Measurements from ENCODE around the gene MDP1. TPM values are rescaled to one million over a fixed set of nuclear protein-coding genes. Genes with fewer than 3 reads are reported as not detected.
"Not testable (repeated sequence)": the region's sequence is repeated elsewhere in the genome, so short reads cannot be mapped to it uniquely, and the experiment has no call there.

Gene MDP1
- total RNA-seq, 1 experiment from 2014 or later: 8.9 TPM

GRCh38 chr14:24219521-24219920 is 3.7 kb upstream of the MDP1 start:
- POLR2A ChIA-PET: no interaction called here
- no peak overlapping the region for H3K4me3 ChIP-seq (ENCODE audit: low read depth in 2 of 2, low read length in 2 of 2)
- H3K9me3 ChIP-seq (ENCODE audit: control insufficient read depth, insufficient read depth, low read depth, low read length): no peaks in the 10 kb centered on the region
- TF ChIP-seq REST (IDR thresholded peaks at IDR 0.05; ENCODE audit: insufficient read depth in 1 of 2, low read depth in 2 of 2, low read length in 1 of 2) (no peak), TCF7L2 (IDR thresholded peaks at IDR 0.05; ENCODE audit: low read depth, low read length) (no peak), CTCF (IDR thresholded peaks at IDR 0.05) (no peak), POLR2AphosphoS5 (IDR thresholded peaks at IDR 0.05; ENCODE audit: low read depth, low read length) (no peak), SIN3A (IDR thresholded peaks at IDR 0.05; ENCODE audit: borderline replicate concordance, insufficient read depth, low read depth, low read length) (no peak)
- ATAC-seq (no peak), DNase-seq (ENCODE audit: low read depth, low spot score) (no peak)
- peaks cover 5% of the 10 kb centered on the region for H3K36me3 ChIP-seq (ENCODE audit: control insufficient read depth, insufficient read depth, low read length)
- H3K27ac ChIP-seq (ENCODE audit: low read length): no peak overlapping the region
- CTCF ChIA-PET: interaction anchor here (0.7 kb wide), 2 partner anchors 182 to 212 kb away, joined by 11 to 13 read pairs; no protein-coding TSS in a partner anchor
- in situ Hi-C loops (cut with HindIII; ENCODE audit: low pct_unique_long_range_greater_than_20kb, low sequenced_read_pairs) (no loop called here), intact Hi-C loops (cut with micrococcal nuclease; ENCODE audit: unreplicated experiment) (no loop called here)
- no peaks in the 10 kb centered on the region for H3K27me3 ChIP-seq (ENCODE audit: control insufficient read depth, insufficient read depth, low read length)
- H3K4me1 ChIP-seq (ENCODE audit: control insufficient read depth, insufficient read depth, low read length): no peaks in the 10 kb centered on the region; the same call in none of the 2 replicates
- no TSS peak for BruUV-seq (replicated peaks)

- DNase-seq (ENCODE audit: low read depth, low spot score) (no peak), ATAC-seq (no peak)
- intact Hi-C loops (cut with micrococcal nuclease; ENCODE audit: unreplicated experiment) (no loop called here), in situ Hi-C loops (cut with HindIII; ENCODE audit: low pct_unique_long_range_greater_than_20kb, low sequenced_read_pairs) (no loop called here)
- TF ChIP-seq REST (IDR thresholded peaks at IDR 0.05; ENCODE audit: insufficient read depth in 1 of 2, low read depth in 2 of 2, low read length in 1 of 2) (no peak), SIN3A (IDR thresholded peaks at IDR 0.05; ENCODE audit: borderline replicate concordance, insufficient read depth, low read depth, low read length) (no peak), CTCF (IDR thresholded peaks at IDR 0.05) (no peak)
- Histone ChIP-seq H3K4me1 (ENCODE audit: control insufficient read depth, insufficient read depth, low read length) (peaks cover 3% of the 10 kb centered on the region), H3K9me3 (ENCODE audit: control insufficient read depth, insufficient read depth, low read depth, low read length) (no peaks in the 10 kb centered on the region), H3K4me3 (ENCODE audit: low read depth in 2 of 2, low read length in 2 of 2) (no peak overlapping the region), H3K27ac (ENCODE audit: low read length) (no peak overlapping the region), H3K27me3 (ENCODE audit: control insufficient read depth, insufficient read depth, low read length) (no peaks in the 10 kb centered on the region), H3K36me3 (ENCODE audit: control insufficient read depth, insufficient read depth, low read length) (peaks cover 5% of the 10 kb centered on the region)
- no TSS peak for BruUV-seq (replicated peaks)
- POLR2A ChIA-PET: no interaction called here
- CTCF ChIA-PET: interaction anchor here (0.7 kb wide), 2 partner anchors 183 to 212 kb away, joined by 11 to 13 read pairs; no protein-coding TSS in a partner anchor
Measured at GRCh38 chr14:24219080-24219479, 3.2 kb upstream of the MDP1 start.

DNA sequence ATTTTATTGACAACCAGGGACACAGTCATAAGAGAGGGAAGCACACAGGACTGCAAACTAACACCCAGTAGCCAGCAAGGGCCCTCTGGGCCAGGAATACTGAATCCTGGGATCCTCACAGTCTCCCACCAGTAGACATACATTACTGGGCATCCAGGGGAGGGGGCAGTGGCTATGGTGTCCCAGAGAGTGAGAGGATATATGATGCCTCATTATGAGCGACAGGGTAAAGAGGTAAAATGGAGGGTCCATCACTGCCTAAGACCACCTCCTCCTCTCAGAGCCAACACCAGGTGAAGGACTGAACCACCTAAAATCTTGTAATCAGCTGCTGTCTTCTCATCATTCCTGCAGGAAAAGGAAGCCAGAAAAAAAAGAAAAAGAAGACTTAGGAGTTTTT is 1.0 kb upstream of the MDP1 start:
- H3K27me3 ChIP-seq (ENCODE audit: control insufficient read depth, insufficient read depth, low read length); H3K9me3 ChIP-seq (ENCODE audit: control insufficient read depth, insufficient read depth, low read depth, low read length); H3K4me1 ChIP-seq (ENCODE audit: control insufficient read depth, insufficient read depth, low read length); H3K27ac ChIP-seq (ENCODE audit: low read length); H3K4me3 ChIP-seq (ENCODE audit: low read depth in 2 of 2, low read length in 2 of 2); in situ Hi-C loops (cut with HindIII; ENCODE audit: low pct_unique_long_range_greater_than_20kb, low sequenced_read_pairs); BruUV-seq (replicated peaks); CTCF ChIA-PET; intact Hi-C loops (cut with micrococcal nuclease; ENCODE audit: unreplicated experiment); POLR2A ChIA-PET; DNase-seq (ENCODE audit: low read depth, low spot score); H3K36me3 ChIP-seq (ENCODE audit: control insufficient read depth, insufficient read depth, low read length); ATAC-seq: not testable (repeated sequence)

All from Panc1 (cell line).